Transverse colon (tissue), 4 donors: ENCODE measurements around the gene PMM1. TPM values are rescaled to one million over a fixed set of nuclear protein-coding genes. Genes with fewer than 3 reads are reported as not detected.

Experiments
- DNase-seq: peaks from one replicate; pipeline ENCODE4 v3.0.0-alpha.2; 2019
- H3K27ac ChIP-seq, 4 donors: fragments of 200-600 bp; sonication (generic); 2 replicates each; pipeline ENCODE4 v1.5.1; 2016 to 2018; ENCODE audit warnings: inconsistent platforms in 4 of 4
- H3K27me3 ChIP-seq: fragments of 200-600 bp; sonication (generic); 2 replicates; pipeline ENCODE4 v1.5.1; 2017; ENCODE audit warnings: inconsistent platforms
- H3K36me3 ChIP-seq, 4 donors: fragments of 200-600 bp; sonication (generic); 2 replicates each; pipeline ENCODE4 v1.5.1; 2017 to 2019; ENCODE audit warnings: inconsistent platforms in 4 of 4
- H3K4me1 ChIP-seq, 4 donors: fragments of 200-600 bp; sonication (generic); 2 replicates each; pipeline ENCODE4 v1.5.1; 2017 to 2020; ENCODE audit warnings: inconsistent platforms in 4 of 4
- H3K4me3 ChIP-seq, 4 donors: fragments of 200-600 bp; sonication (generic); 1 replicate in 1 of 4; 2 replicates in 3 of 4; pipeline versions ENCODE4 v1.5.1 to v1.6.1; 2017 to 2019; ENCODE audit warnings: inconsistent platforms in 4 of 4
- H3K9me3 ChIP-seq, 2 donors: fragments of 200-600 bp; sonication (generic); 2 replicates each; pipeline ENCODE4 v1.5.1; 2017 to 2019; ENCODE audit warnings: inconsistent platforms in 2 of 2
- EP300 ChIP-seq: sonication (generic); formaldehyde crosslinking; IDR thresholded peaks from one replicate; pipeline ENCODE4 v1.6.1; 2017; ENCODE audit warnings: antibody characterized with exemption, low read depth
- POLR2A ChIP-seq: fragments of 450-650 bp; IDR thresholded peaks from one replicate; pipeline ENCODE4 v1.6.1; 2016; ENCODE audit warnings: antibody characterized with exemption, mild to moderate bottlenecking, moderate library complexity
- POLR2AphosphoS5 ChIP-seq, 3 donors: sonication (generic); formaldehyde crosslinking; IDR thresholded peaks; one replicate each; pipeline ENCODE4 v1.6.1; 2016; ENCODE audit warnings: antibody characterized with exemption in 3 of 3
- WGBS, 2 donors: methylation state at CpG; one replicate each; pipeline ENCODE4 v1.1.5; 2018; ENCODE audit warnings: low coverage in 1 of 2; 5-methylcytosine and 5-hydroxymethylcytosine counted together
- in situ Hi-C, 4 donors: fragments of 200-750 bp; cut with MboI; loops; one replicate each; pipeline versions ENCODE4 v1.15.0 to v1.15.1; 2017; ENCODE audit warnings: low sequenced_read_pairs in 3 of 4, low pct_ligation_motif_present in 1 of 4, low pct_unique_long_range_greater_than_20kb in 1 of 4
- intact Hi-C: fragments of 100-400 bp; cut with DNase I; formaldehyde crosslinking; loops from one replicate; pipeline ENCODE4 v1.15.1; 2023; ENCODE audit warnings: low total_unique reads
- total RNA-seq, 4 donors: library from RNA; depleted of rRNA; stranded (reverse); fragments of >200 nt; gene quantifications; one replicate each; pipeline ENCODE4 v1.1.0, GENCODE V29; 2016
- TF ChIP-seq, protein P1 (sequence below), 5 experiments: fragments of 200-600 bp in 3 of 5; fragments of 450-650 bp in 2 of 5; sonication (generic) in 3 of 5; IDR thresholded peaks; 1 replicate in 2 of 5; 2 replicates in 3 of 5; pipeline ENCODE4 v1.5.1; 2016 to 2017; ENCODE audit warnings: antibody characterized with exemption in 5 of 5, inconsistent platforms in 3 of 5, mild to moderate bottlenecking in 2 of 5, moderate library complexity in 1 of 5

The PMM1 gene
- total RNA-seq, 4 donors from 2014 or later = 104 to 262 (median 128) TPM

DNA sequence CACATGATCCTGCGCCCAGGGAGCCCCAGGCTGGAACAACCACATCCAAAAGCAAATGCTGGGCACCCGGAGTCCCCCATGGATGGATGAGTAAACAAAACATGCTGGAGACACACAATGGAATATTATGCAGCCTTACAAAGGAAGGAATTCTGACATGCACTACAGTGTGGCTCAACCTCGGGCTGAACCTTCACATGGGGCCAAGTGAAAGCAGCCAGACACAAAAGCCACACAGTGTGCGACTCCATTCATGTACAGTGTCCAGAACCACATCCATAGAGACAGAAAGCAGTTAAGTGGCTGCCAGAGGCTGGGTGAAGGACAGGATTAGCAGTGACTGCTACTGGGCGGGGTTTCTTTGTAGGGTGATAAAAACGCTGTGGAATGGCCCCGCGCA is 55.4 kb downstream of the PMM1 start:
- Histone ChIP-seq H3K27ac (no peak overlapping the region), H3K9me3 (no peaks in the 10 kb centered on the region), H3K36me3 (peaks cover 0 to 4% (median 0%) of the 10 kb centered on the region in 4 donors), H3K4me1 (peaks cover 0 to 5% (median 0%) of the 10 kb centered on the region in 4 donors), H3K4me3 (no peak overlapping the region), H3K27me3 (no peaks in the 10 kb centered on the region)
- TF ChIP-seq POLR2AphosphoS5 (IDR thresholded peaks at IDR 0.05) (no peak), POLR2A (no peak), EP300 (no peak)
- TF ChIP-seq, protein P1, sequence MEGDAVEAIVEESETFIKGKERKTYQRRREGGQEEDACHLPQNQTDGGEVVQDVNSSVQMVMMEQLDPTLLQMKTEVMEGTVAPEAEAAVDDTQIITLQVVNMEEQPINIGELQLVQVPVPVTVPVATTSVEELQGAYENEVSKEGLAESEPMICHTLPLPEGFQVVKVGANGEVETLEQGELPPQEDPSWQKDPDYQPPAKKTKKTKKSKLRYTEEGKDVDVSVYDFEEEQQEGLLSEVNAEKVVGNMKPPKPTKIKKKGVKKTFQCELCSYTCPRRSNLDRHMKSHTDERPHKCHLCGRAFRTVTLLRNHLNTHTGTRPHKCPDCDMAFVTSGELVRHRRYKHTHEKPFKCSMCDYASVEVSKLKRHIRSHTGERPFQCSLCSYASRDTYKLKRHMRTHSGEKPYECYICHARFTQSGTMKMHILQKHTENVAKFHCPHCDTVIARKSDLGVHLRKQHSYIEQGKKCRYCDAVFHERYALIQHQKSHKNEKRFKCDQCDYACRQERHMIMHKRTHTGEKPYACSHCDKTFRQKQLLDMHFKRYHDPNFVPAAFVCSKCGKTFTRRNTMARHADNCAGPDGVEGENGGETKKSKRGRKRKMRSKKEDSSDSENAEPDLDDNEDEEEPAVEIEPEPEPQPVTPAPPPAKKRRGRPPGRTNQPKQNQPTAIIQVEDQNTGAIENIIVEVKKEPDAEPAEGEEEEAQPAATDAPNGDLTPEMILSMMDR (IDR thresholded peaks at IDR 0.05) = no peak
- no peak for DNase-seq
- in situ Hi-C loops = no loop called here
- 90% methylated on average over 8 of the region's 8 CpGs; no CpG with 5 or more reads in 1 of the 2 donors for WGBS, 2 donors
- intact Hi-C loops = no loop called here

DNA sequence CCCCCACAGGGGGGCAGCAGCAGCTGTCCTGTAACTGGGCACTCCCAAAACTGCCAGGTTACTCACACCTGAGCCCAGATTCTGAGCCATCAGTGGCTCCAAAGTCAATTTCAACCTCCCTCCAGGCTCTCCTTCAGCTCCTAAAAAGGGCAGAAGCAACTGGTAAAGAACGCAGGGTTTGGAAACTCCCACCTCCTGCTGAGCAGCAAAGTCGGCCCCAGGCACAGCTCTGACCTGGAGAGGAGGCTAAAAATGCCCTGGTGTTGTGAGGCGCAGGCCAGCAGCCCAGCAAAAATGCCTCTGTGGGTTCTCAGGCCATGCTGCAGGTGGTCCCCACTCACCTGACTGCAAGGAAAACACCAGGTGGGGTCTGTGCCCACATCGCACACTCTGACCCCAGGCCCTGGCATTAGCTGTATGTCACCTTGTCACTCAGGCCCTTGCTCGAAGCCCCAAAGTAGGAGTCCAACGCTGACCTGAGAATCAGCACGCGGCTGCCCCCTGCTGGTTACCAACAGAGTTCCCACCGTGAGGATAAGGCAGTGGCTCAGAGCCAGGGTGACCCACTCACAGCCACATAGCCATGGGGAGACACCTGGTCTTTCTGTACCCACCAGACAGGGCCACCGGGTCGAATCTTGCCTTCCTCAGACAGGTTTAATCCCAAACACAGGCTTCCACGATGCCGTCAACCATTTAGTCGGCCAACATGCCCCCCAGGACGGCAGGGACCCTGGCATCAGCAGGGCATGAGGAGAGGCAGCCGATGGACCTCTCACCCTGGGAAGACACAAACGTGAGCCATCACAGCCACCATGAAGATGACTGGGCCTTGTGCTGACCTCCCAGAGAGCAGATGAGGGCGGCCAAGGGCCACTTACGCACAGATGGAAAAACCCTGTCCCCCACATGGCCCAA is 56.5 kb downstream of the PMM1 start:
- H3K36me3 ChIP-seq = peaks cover 0 to 14% (median 3%) of the 10 kb centered on the region in 4 donors
- peak; percentile 82 for DNase-seq
- TF ChIP-seq EP300 = no peak
- no peak for TF ChIP-seq POLR2A
- TF ChIP-seq, protein P1 (IDR thresholded peaks at IDR 0.05) = peak; percentile 71 to 83 (median 79)
- peak in 2 of 3 donors; percentile 4 to 47 for TF ChIP-seq POLR2AphosphoS5 (IDR thresholded peaks at IDR 0.05)
- peaks cover 0 to 5% (median 0%) of the 10 kb centered on the region in 4 donors for H3K4me1 ChIP-seq
- H3K27ac ChIP-seq = peak overlapping the region; percentile 28 to 61 (median 33)
- in situ Hi-C loops = no loop called here
- no peaks in the 10 kb centered on the region for H3K9me3 ChIP-seq
- no peak overlapping the region for H3K4me3 ChIP-seq
- 52% methylated on average over 13 of the region's 19 CpGs; no CpG with 5 or more reads in 1 of the 2 donors for WGBS, 2 donors
- no peaks in the 10 kb centered on the region for H3K27me3 ChIP-seq
- intact Hi-C loops = no loop called here

DNA sequence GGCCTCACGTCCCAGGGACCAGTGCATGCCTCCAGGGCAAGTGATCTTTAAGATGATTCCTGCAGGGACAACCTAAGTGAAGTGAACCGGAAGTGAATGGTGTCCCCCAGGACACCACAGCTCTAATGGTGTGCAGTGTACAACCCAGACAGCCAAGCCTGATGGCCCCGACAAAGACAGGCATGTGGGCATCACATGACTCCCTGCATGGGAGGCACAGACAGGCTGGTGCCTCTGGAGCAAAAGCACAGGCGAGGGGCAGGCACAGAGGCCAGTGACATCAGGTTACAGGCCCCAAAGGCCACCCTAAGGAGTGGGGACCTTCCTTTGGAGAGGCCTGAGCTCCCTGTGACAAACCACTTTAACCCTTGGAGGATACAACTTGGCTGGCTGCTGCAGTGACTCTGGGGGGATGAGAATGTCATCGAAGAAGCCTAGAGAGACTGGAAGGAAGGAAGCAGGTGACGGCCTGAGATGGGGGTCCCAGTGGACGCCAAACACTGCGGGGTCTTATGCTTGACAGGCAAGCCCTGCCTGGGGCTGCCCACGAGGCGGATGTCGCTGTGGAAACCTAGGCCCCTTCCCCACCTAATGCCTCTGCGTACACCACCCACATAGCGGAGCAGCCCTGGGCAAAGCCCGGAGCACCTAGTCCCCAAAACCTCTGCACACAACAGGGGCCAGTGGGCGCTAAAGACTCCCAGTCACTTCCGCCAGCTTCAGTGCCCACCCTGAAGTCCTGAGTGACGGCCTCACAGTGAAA is 57.7 kb downstream of the PMM1 start:
- in situ Hi-C loops = no loop called here
- Histone ChIP-seq H3K4me1 (peaks cover 0 to 5% (median 0%) of the 10 kb centered on the region in 4 donors), H3K36me3 (peaks cover 0 to 26% (median 7%) of the 10 kb centered on the region in 4 donors), H3K27me3 (no peaks in the 10 kb centered on the region), H3K27ac (no peak overlapping the region), H3K9me3 (no peaks in the 10 kb centered on the region), H3K4me3 (no peak overlapping the region)
- TF ChIP-seq POLR2AphosphoS5 (IDR thresholded peaks at IDR 0.05) (peak in 1 of 3 donors; percentile 2), POLR2A (no peak)
- no peak for DNase-seq
- WGBS, 2 donors = 90 to 95% methylated on average over 4 to 17 of the region's 17 CpGs
- intact Hi-C loops = no loop called here

DNA sequence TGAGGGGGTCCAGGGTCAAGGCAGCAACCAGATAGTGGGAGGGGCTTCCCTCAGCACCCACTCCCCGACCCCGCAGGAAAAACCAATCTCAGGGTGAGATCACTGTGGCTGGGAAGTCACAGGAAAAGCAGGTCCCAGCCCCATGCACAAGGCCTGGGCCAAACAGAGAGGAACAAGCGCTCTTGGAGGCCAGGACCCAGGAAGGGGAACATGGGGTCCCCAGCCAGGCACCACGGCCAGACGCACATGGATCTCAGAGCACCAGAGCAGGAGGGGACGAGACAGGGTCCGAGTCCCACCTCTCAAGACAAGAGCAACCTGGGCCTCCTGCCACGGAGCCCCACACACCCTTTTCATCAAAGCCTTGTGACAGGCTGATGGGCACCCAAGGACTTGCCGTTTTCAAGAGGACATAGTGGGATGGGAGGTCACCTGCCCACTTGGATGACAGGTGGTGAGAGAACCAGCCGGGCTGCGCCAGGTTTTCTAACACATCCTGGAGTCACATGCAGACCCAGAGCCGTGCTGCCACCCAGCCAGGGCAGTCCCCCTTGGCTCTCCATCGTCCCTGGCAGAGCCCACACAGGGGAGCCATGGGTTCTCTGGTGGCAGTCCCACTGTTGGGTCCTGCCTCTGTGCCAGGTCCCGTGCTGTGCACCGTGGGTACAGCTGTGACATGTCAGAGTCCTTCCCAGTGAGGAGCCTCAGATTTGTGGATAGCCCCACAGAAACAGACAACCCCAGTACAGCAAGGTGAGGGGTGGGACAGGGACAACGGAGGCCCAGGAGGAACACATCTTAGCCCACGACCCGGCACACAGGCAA is 58.5 kb downstream of the PMM1 start:
- intact Hi-C loops = no loop called here
- no peak for DNase-seq
- Histone ChIP-seq H3K9me3 (no peaks in the 10 kb centered on the region), H3K27me3 (no peaks in the 10 kb centered on the region), H3K4me1 (peaks cover 0 to 9% (median 2%) of the 10 kb centered on the region in 4 donors), H3K4me3 (no peak overlapping the region), H3K27ac (no peak overlapping the region), H3K36me3 (peaks cover 0 to 29% (median 8%) of the 10 kb centered on the region in 4 donors)
- TF ChIP-seq, protein P1 (IDR thresholded peaks at IDR 0.05) = no peak
- TF ChIP-seq POLR2A = no peak
- peak in 1 of 3 donors; percentile 3 for TF ChIP-seq POLR2AphosphoS5 (IDR thresholded peaks at IDR 0.05)
- in situ Hi-C loops = no loop called here
- WGBS, 2 donors = 83 to 100% methylated on average over 1 to 18 of the region's 18 CpGs
